Peyer's patch (tissue), 4 donors: ENCODE measurements around the gene MS4A2.

ENCODE experiments used
- CTCF ChIP-seq, 6 experiments: fragments of 450-650 bp in 4 of 6; fragments of 200-600 bp in 2 of 6; sonication (generic) in 1 of 6; IDR thresholded peaks; one replicate each; pipeline ENCODE4 v1.5.1; 2017 to 2019; ENCODE audit warnings: antibody characterized with exemption in 6 of 6, mild to moderate bottlenecking in 3 of 6, moderate library complexity in 1 of 6
- POLR2A ChIP-seq, 2 donors: fragments of 450-650 bp; IDR thresholded peaks; one replicate each; pipeline ENCODE4 v1.5.1; 2017; ENCODE audit warnings: antibody characterized with exemption in 2 of 2, mild to moderate bottlenecking in 2 of 2, moderate library complexity in 2 of 2

GRCh38 chr11:60088364-60088763, at the start of gene MS4A2:
- no peak for TF ChIP-seq CTCF (IDR thresholded peaks at IDR 0.05)
- no peak for TF ChIP-seq POLR2A (IDR thresholded peaks at IDR 0.05)
